H9 (cell line): ENCODE data around the gene BRSK2. TPM values are rescaled to one million over a fixed set of nuclear protein-coding genes. Genes with fewer than 3 reads are reported as not detected.

Experiments used
- DNase-seq: peaks from one replicate; pipeline ENCODE4 v3.0.0-alpha.2; 2017
- H2AFZ ChIP-seq: one replicate; pipeline ENCODE4 v1.6.1; 2013; ENCODE audit warnings: mild to moderate bottlenecking, low read length, control low read depth, moderate library complexity
- H2AK5ac ChIP-seq: 2 replicates; pipeline ENCODE4 v1.6.1; 2013; ENCODE audit warnings: low read length, control low read depth, mixed read lengths; ENCODE audit not compliant: insufficient read length
- H2BK120ac ChIP-seq: one replicate; pipeline ENCODE4 v1.6.1; 2013; ENCODE audit warnings: low read depth, mild to moderate bottlenecking, low read length, control low read depth, inconsistent platforms; ENCODE audit not compliant: poor library complexity, severe bottlenecking
- H2BK12ac ChIP-seq: 2 replicates; pipeline ENCODE4 v1.6.1; 2013; ENCODE audit warnings: low read length, control low read depth, mixed read lengths, low read depth; ENCODE audit not compliant: insufficient read length
- H2BK15ac ChIP-seq: 2 replicates; pipeline ENCODE4 v1.6.1; 2013; ENCODE audit warnings: low read depth, low read length, control low read depth
- H2BK20ac ChIP-seq: one replicate; pipeline ENCODE4 v1.6.1; 2013; ENCODE audit warnings: low read depth, mild to moderate bottlenecking, low read length, control low read depth, inconsistent platforms; ENCODE audit not compliant: poor library complexity, severe bottlenecking
- H2BK5ac ChIP-seq: 2 replicates; pipeline ENCODE4 v1.6.1; 2013; ENCODE audit warnings: low read length, control low read depth, mixed read lengths; ENCODE audit not compliant: insufficient read length
- H3K14ac ChIP-seq: 2 replicates; pipeline ENCODE4 v1.6.1; 2013; ENCODE audit warnings: low read length, control low read depth; ENCODE audit not compliant: insufficient read depth
- H3K18ac ChIP-seq: 2 replicates; pipeline ENCODE4 v1.6.1; 2013; ENCODE audit warnings: low read depth, mild to moderate bottlenecking, mixed read lengths, low read length, control low read depth; ENCODE audit not compliant: insufficient read length
- H3K23ac ChIP-seq: 2 replicates; pipeline ENCODE4 v1.6.1; 2013; ENCODE audit warnings: low read length, control low read depth, mixed read lengths, low read depth; ENCODE audit not compliant: insufficient read length
- H3K23me2 ChIP-seq: 2 replicates; pipeline ENCODE4 v1.6.1; 2013; ENCODE audit warnings: low read depth, mild to moderate bottlenecking, mixed read lengths, low read length, control low read depth; ENCODE audit not compliant: insufficient read length, poor library complexity, severe bottlenecking
- H3K27ac ChIP-seq: 2 replicates; pipeline ENCODE4 v1.5.1; 2013; ENCODE audit warnings: low read length, control low read depth, mixed read lengths, low read depth; ENCODE audit not compliant: insufficient read length
- H3K27me3 ChIP-seq: 2 replicates; pipeline ENCODE4 v1.6.1; 2013; ENCODE audit warnings: low read length, control low read depth, inconsistent platforms; ENCODE audit not compliant: insufficient read depth
- H3K4ac ChIP-seq: 2 replicates; pipeline ENCODE4 v1.6.1; 2013; ENCODE audit warnings: low read depth, mild to moderate bottlenecking, control low read depth, inconsistent platforms, low read length, moderate library complexity
- H3K4me1 ChIP-seq: 2 replicates; pipeline ENCODE4 v1.6.1; 2013; ENCODE audit warnings: low read length, control low read depth, inconsistent platforms; ENCODE audit not compliant: insufficient read depth
- H3K4me2 ChIP-seq: 2 replicates; pipeline ENCODE4 v1.6.1; 2013; ENCODE audit warnings: low read length, control low read depth, mixed read lengths; ENCODE audit not compliant: insufficient read length, insufficient read depth
- H3K56ac ChIP-seq: 2 replicates; pipeline ENCODE4 v1.6.1; 2013; ENCODE audit warnings: low read depth, mild to moderate bottlenecking, mixed read lengths, low read length, control low read depth; ENCODE audit not compliant: insufficient read length
- H3K79me1 ChIP-seq: 2 replicates; pipeline ENCODE4 v1.6.1; 2013; ENCODE audit warnings: low read depth, mild to moderate bottlenecking, moderate library complexity, low read length, control low read depth, inconsistent platforms; ENCODE audit not compliant: insufficient read depth, poor library complexity, severe bottlenecking
- H3K79me2 ChIP-seq: 2 replicates; pipeline ENCODE4 v1.6.1; 2013; ENCODE audit warnings: low read length, control low read depth, inconsistent platforms; ENCODE audit not compliant: insufficient read depth
- H3K9ac ChIP-seq: 2 replicates; pipeline ENCODE4 v1.6.1; 2013; ENCODE audit warnings: low read length, control low read depth, mixed read lengths; ENCODE audit not compliant: insufficient read length; ENCODE audit errors: extremely low read depth
- H3K9me3 ChIP-seq: one replicate; pipeline ENCODE4 v1.6.1; 2013; ENCODE audit warnings: low read depth, low read length, inconsistent platforms; ENCODE audit not compliant: control insufficient read depth
- H3T11ph ChIP-seq: one replicate; pipeline ENCODE4 v1.6.1; 2013; ENCODE audit warnings: mild to moderate bottlenecking, low read length, control low read depth, inconsistent platforms
- H4K20me1 ChIP-seq: one replicate; pipeline ENCODE4 v1.6.1; 2013; ENCODE audit not compliant: control insufficient read depth, insufficient read length, insufficient read depth
- H4K5ac ChIP-seq: 2 replicates; pipeline ENCODE4 v1.6.1; 2013; ENCODE audit warnings: low read depth, mild to moderate bottlenecking, mixed read lengths, low read length, control low read depth; ENCODE audit not compliant: insufficient read length
- H4K8ac ChIP-seq: replicated peaks from 2 replicates; pipeline ENCODE4 v1.6.1; 2013; ENCODE audit warnings: low read length, control low read depth, mixed read lengths, low read depth; ENCODE audit not compliant: insufficient read length
- H4K91ac ChIP-seq: 2 replicates; pipeline ENCODE4 v1.6.1; 2013; ENCODE audit warnings: low read depth, mild to moderate bottlenecking, moderate library complexity, mixed read lengths, low read length, control low read depth; ENCODE audit not compliant: insufficient read length
- H3K27ac Mint-ChIP-seq, 3 experiments: 2 replicates in 2 of 3; 3 replicates in 1 of 3; pipeline ENCODE4 v1.8.0; 2020 to 2021; ENCODE audit warnings: mixed read lengths in 3 of 3, mild to moderate bottlenecking in 1 of 3, moderate library complexity in 1 of 3
- H3K27me3 Mint-ChIP-seq: 2 replicates; pipeline ENCODE4 v1.8.0; 2021; ENCODE audit warnings: low read depth, mild to moderate bottlenecking, moderate library complexity, mixed read lengths
- H3K36me3 Mint-ChIP-seq, 3 experiments: 2 replicates in 2 of 3; 3 replicates in 1 of 3; pipeline ENCODE4 v1.8.0; 2020 to 2021; ENCODE audit warnings: low read depth in 3 of 3, mixed read lengths in 3 of 3; ENCODE audit not compliant: insufficient read depth in 1 of 3
- H3K4me1 Mint-ChIP-seq, 2 experiments: 2 replicates each; pipeline ENCODE4 v1.8.0; 2020; ENCODE audit warnings: mixed read lengths in 2 of 2
- H3K4me3 Mint-ChIP-seq, 2 experiments: 2 replicates in 1 of 2; 3 replicates in 1 of 2; pipeline ENCODE4 v1.8.0; 2020 to 2021; ENCODE audit warnings: mild to moderate bottlenecking in 2 of 2, mixed read lengths in 2 of 2, moderate library complexity in 1 of 2
- H3K9me3 Mint-ChIP-seq, 2 experiments: 2 replicates in 1 of 2; 3 replicates in 1 of 2; pipeline ENCODE4 v1.8.0; 2020; ENCODE audit warnings: mild to moderate bottlenecking in 2 of 2, mixed read lengths in 2 of 2, moderate library complexity in 1 of 2
- WGBS: extraction: QIAGEN DNeasy Blood & Tissue Kit; methylation state at CpG from one replicate; pipeline ENCODE4 v1.1.7; 2013; ENCODE audit warnings: missing lambda C conversion rate, low lambda C conversion rate, mixed read lengths; ENCODE audit not compliant: insufficient read length; ENCODE audit errors: extremely low coverage; 5-methylcytosine and 5-hydroxymethylcytosine counted together
- total RNA-seq: library from RNA; stranded (reverse); gene quantifications from 2 replicates; pipeline ENCODE4 v1.2.1, GENCODE V29; 2021
- TF ChIP-seq, protein P1 (sequence below): fragments of 200-600 bp; sonication (generic); conservative IDR thresholded peaks from 3 replicates; pipeline ENCODE4 v1.8.0; 2021; ENCODE audit warnings: antibody characterized with exemption, mild to moderate bottlenecking

BRSK2 gene
- total RNA-seq, 1 experiment from 2014 or later, result 28.4 TPM

DNA sequence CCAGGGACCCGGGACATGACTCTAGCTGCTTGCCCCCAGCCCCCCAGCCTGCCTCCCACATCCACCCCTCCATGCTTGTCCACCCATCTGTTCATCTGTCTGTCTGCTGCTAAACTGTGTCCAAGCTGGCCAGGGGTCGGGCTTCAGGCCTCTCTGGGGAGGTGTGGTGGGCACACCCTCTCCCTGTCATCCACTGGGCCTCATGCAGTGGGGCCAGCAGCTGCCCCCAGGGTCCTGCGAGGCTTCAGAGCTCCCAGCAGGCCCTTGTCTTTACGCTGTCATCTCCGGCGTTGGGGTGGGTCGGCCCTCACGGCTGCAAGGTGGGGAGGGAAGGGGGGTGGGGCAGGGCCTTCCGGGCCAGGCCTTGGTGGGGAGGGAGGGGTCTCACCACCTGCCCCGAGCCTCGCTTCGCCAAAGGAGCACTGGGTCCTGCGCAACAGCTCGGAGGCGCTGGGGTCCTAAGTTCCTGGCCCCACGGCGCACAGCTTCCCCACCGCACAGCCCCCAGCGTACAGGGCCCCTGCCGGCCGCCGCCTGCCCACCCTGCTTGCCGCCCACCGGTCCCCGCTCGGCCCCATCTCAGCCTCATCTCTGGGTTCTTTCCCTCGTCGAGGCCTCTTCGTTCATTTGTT, 70.1 kb downstream of the BRSK2 start:
- Mint-ChIP-seq H3K27me3 (no peaks in the 10 kb centered on the region), H3K27ac (no peak overlapping the region; a peak in 1 of 7 replicates), H3K36me3 (peaks cover 2 to 6% (median 5%) of the 10 kb centered on the region in 3 experiments; a peak in 1 of 7 replicates), H3K4me1 (peaks cover 3 to 14% of the 10 kb centered on the region in 2 experiments; a peak in 3 of 4 replicates), H3K9me3 (no peaks in the 10 kb centered on the region), H3K4me3 (no peak overlapping the region)
- Histone ChIP-seq H3K9ac (no peak overlapping the region), H3K27me3 (no peaks in the 10 kb centered on the region), H3K4me2 (no peak overlapping the region), H4K8ac (no peak overlapping the region), H4K5ac (no peak overlapping the region), H3K79me2 (no peaks in the 10 kb centered on the region), H3K4ac (no peak overlapping the region), H3K23ac (no peak overlapping the region), H3K23me2 (no peaks in the 10 kb centered on the region), H2AK5ac (no peak overlapping the region), H2AFZ (no peak overlapping the region), H4K91ac (no peak overlapping the region), H2BK20ac (no peak overlapping the region), H2BK5ac (no peak overlapping the region), H3K4me1 (no peaks in the 10 kb centered on the region), H3K27ac (no peak overlapping the region), H3K18ac (no peak overlapping the region), H3T11ph (no peak overlapping the region), H3K14ac (no peak overlapping the region), H2BK120ac (no peak overlapping the region), H3K56ac (no peak overlapping the region), H2BK12ac (no peak overlapping the region), H3K9me3 (no peaks in the 10 kb centered on the region), H2BK15ac (no peak overlapping the region), H3K79me1 (no peaks in the 10 kb centered on the region), H4K20me1 (no peaks in the 10 kb centered on the region)
- WGBS, result no CpG with 5 or more reads among the region's 29 CpGs
- no peak for DNase-seq
- TF ChIP-seq, protein P1, sequence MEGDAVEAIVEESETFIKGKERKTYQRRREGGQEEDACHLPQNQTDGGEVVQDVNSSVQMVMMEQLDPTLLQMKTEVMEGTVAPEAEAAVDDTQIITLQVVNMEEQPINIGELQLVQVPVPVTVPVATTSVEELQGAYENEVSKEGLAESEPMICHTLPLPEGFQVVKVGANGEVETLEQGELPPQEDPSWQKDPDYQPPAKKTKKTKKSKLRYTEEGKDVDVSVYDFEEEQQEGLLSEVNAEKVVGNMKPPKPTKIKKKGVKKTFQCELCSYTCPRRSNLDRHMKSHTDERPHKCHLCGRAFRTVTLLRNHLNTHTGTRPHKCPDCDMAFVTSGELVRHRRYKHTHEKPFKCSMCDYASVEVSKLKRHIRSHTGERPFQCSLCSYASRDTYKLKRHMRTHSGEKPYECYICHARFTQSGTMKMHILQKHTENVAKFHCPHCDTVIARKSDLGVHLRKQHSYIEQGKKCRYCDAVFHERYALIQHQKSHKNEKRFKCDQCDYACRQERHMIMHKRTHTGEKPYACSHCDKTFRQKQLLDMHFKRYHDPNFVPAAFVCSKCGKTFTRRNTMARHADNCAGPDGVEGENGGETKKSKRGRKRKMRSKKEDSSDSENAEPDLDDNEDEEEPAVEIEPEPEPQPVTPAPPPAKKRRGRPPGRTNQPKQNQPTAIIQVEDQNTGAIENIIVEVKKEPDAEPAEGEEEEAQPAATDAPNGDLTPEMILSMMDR, result no peak
